ENCODE measurements around the gene PRICKLE1.

The PRICKLE1 gene

GRCh38 chr12:42504049-42504448 lies 85.5 kb downstream of the PRICKLE1 start:
- Mint-ChIP-seq H3K4me1 (ENCODE audit: low read depth) (no peaks in the 10 kb centered on the region), H3K9me3 (ENCODE audit: low read depth) (no peaks in the 10 kb centered on the region), H3K27ac (no peak overlapping the region), H3K4me3 (no peak overlapping the region), H3K36me3 (no peaks in the 10 kb centered on the region), H3K27me3 (peaks cover 3% of the 10 kb centered on the region)

GRCh38 chr12:42502682-42503081 lies 86.9 kb downstream of the PRICKLE1 start:
- H3K27me3 Mint-ChIP-seq, result peaks cover 2% of the 10 kb centered on the region
- no peaks in the 10 kb centered on the region for H3K9me3 Mint-ChIP-seq (ENCODE audit: low read depth)
- no peak overlapping the region for H3K27ac Mint-ChIP-seq
- H3K4me3 Mint-ChIP-seq, result no peak overlapping the region
- no peaks in the 10 kb centered on the region for H3K36me3 Mint-ChIP-seq
- H3K4me1 Mint-ChIP-seq (ENCODE audit: low read depth), result no peaks in the 10 kb centered on the region

GRCh38 chr12:42498549-42499247 lies 90.8 kb downstream of the PRICKLE1 start:
- H3K4me3 Mint-ChIP-seq, result no peak overlapping the region
- no peaks in the 10 kb centered on the region for H3K9me3 Mint-ChIP-seq (ENCODE audit: low read depth)
- no peaks in the 10 kb centered on the region for H3K36me3 Mint-ChIP-seq
- H3K4me1 Mint-ChIP-seq (ENCODE audit: low read depth), result no peaks in the 10 kb centered on the region
- H3K27me3 Mint-ChIP-seq, result no peaks in the 10 kb centered on the region
- H3K27ac Mint-ChIP-seq, result no peak overlapping the region

GRCh38 chr12:42496886-42497285 lies 92.7 kb downstream of the PRICKLE1 start:
- Mint-ChIP-seq H3K27ac (no peak overlapping the region), H3K4me3 (no peak overlapping the region), H3K27me3 (no peaks in the 10 kb centered on the region), H3K4me1 (ENCODE audit: low read depth) (no peaks in the 10 kb centered on the region), H3K9me3 (ENCODE audit: low read depth) (no peaks in the 10 kb centered on the region), H3K36me3 (no peaks in the 10 kb centered on the region)

- Mint-ChIP-seq H3K27ac (no peak overlapping the region), H3K9me3 (ENCODE audit: low read depth) (no peaks in the 10 kb centered on the region), H3K36me3 (no peaks in the 10 kb centered on the region), H3K27me3 (peaks cover 2% of the 10 kb centered on the region), H3K4me1 (ENCODE audit: low read depth) (no peaks in the 10 kb centered on the region), H3K4me3 (no peak overlapping the region)
Observed at GRCh38 chr12:42495244-42495643, 94.3 kb downstream of the PRICKLE1 start.

- no peaks in the 10 kb centered on the region for H3K36me3 Mint-ChIP-seq
- peaks cover 14% of the 10 kb centered on the region for H3K27me3 Mint-ChIP-seq
- H3K9me3 Mint-ChIP-seq (ENCODE audit: low read depth), result no peaks in the 10 kb centered on the region
- H3K4me3 Mint-ChIP-seq, result no peak overlapping the region
- no peak overlapping the region for H3K27ac Mint-ChIP-seq
- no peaks in the 10 kb centered on the region for H3K4me1 Mint-ChIP-seq (ENCODE audit: low read depth)
Observed at GRCh38 chr12:42492267-42492666, 97.3 kb downstream of the PRICKLE1 start.

GRCh38 chr12:42490261-42490842 lies 99.2 kb downstream of the PRICKLE1 start:
- no peak overlapping the region for H3K4me3 Mint-ChIP-seq

GRCh38 chr12:42486407-42486806 lies 103.1 kb downstream of the PRICKLE1 start:
- no peaks in the 10 kb centered on the region for H3K9me3 Mint-ChIP-seq (ENCODE audit: low read depth)
- H3K27ac Mint-ChIP-seq, result no peak overlapping the region
- H3K4me1 Mint-ChIP-seq (ENCODE audit: low read depth), result peaks cover 14% of the 10 kb centered on the region
- no peaks in the 10 kb centered on the region for H3K36me3 Mint-ChIP-seq
- peaks cover 46% of the 10 kb centered on the region for H3K27me3 Mint-ChIP-seq
- no peak overlapping the region for H3K4me3 Mint-ChIP-seq

More at GRCh38 chr12:42490261-42490842, 99.2 kb downstream of the PRICKLE1 start:
- no peaks in the 10 kb centered on the region for H3K4me1 Mint-ChIP-seq (ENCODE audit: low read depth)
- no peaks in the 10 kb centered on the region for H3K9me3 Mint-ChIP-seq (ENCODE audit: low read depth)
- H3K27ac Mint-ChIP-seq, result no peak overlapping the region
- no peaks in the 10 kb centered on the region for H3K36me3 Mint-ChIP-seq
- H3K27me3 Mint-ChIP-seq, result peaks cover 26% of the 10 kb centered on the region

- peaks cover 14% of the 10 kb centered on the region for H3K4me1 Mint-ChIP-seq (ENCODE audit: low read depth)
- peaks cover 51% of the 10 kb centered on the region for H3K27me3 Mint-ChIP-seq
- no peak overlapping the region for H3K4me3 Mint-ChIP-seq
- no peaks in the 10 kb centered on the region for H3K9me3 Mint-ChIP-seq (ENCODE audit: low read depth)
- no peak overlapping the region for H3K27ac Mint-ChIP-seq
- no peaks in the 10 kb centered on the region for H3K36me3 Mint-ChIP-seq
Observed at GRCh38 chr12:42485823-42486222, 103.7 kb downstream of the PRICKLE1 start.

- no peaks in the 10 kb centered on the region for H3K9me3 Mint-ChIP-seq (ENCODE audit: low read depth)
- H3K36me3 Mint-ChIP-seq, result no peaks in the 10 kb centered on the region
- H3K27me3 Mint-ChIP-seq, result peaks cover 55% of the 10 kb centered on the region
- H3K4me1 Mint-ChIP-seq (ENCODE audit: low read depth), result peaks cover 14% of the 10 kb centered on the region
- no peak overlapping the region for H3K4me3 Mint-ChIP-seq
- no peak overlapping the region for H3K27ac Mint-ChIP-seq
Observed at GRCh38 chr12:42484996-42485395, 104.5 kb downstream of the PRICKLE1 start.

GRCh38 chr12:42483521-42483790 lies 106.1 kb downstream of the PRICKLE1 start:
- H3K27me3 Mint-ChIP-seq, result peaks cover 59% of the 10 kb centered on the region
- peak overlapping the region; percentile 84 for H3K4me3 Mint-ChIP-seq
- no peaks in the 10 kb centered on the region for H3K9me3 Mint-ChIP-seq (ENCODE audit: low read depth)
- H3K36me3 Mint-ChIP-seq, result no peaks in the 10 kb centered on the region
- H3K4me1 Mint-ChIP-seq (ENCODE audit: low read depth), result peaks cover 14% of the 10 kb centered on the region
- H3K27ac Mint-ChIP-seq, result no peak overlapping the region

GRCh38 chr12:42482748-42483520 lies 106.6 kb downstream of the PRICKLE1 start:
- Mint-ChIP-seq H3K27ac (no peak overlapping the region), H3K36me3 (no peaks in the 10 kb centered on the region), H3K9me3 (ENCODE audit: low read depth) (no peaks in the 10 kb centered on the region), H3K27me3 (peaks cover 60% of the 10 kb centered on the region), H3K4me1 (ENCODE audit: low read depth) (peaks cover 14% of the 10 kb centered on the region), H3K4me3 (peak overlapping the region; percentile 74)

GRCh38 chr12:42482041-42482747 lies 107.4 kb downstream of the PRICKLE1 start:
- Mint-ChIP-seq H3K36me3 (no peaks in the 10 kb centered on the region), H3K9me3 (ENCODE audit: low read depth) (no peaks in the 10 kb centered on the region), H3K27ac (no peak overlapping the region), H3K4me3 (peak overlapping the region; percentile 74), H3K4me1 (ENCODE audit: low read depth) (peaks cover 14% of the 10 kb centered on the region), H3K27me3 (peaks cover 58% of the 10 kb centered on the region)

GRCh38 chr12:42481368-42481767 lies 108.2 kb downstream of the PRICKLE1 start:
- Mint-ChIP-seq H3K4me3 (no peak overlapping the region), H3K36me3 (no peaks in the 10 kb centered on the region), H3K27ac (no peak overlapping the region), H3K9me3 (ENCODE audit: low read depth) (no peaks in the 10 kb centered on the region), H3K27me3 (peaks cover 57% of the 10 kb centered on the region), H3K4me1 (ENCODE audit: low read depth) (peaks cover 14% of the 10 kb centered on the region)

- Mint-ChIP-seq H3K36me3 (no peaks in the 10 kb centered on the region), H3K27ac (no peak overlapping the region), H3K4me1 (ENCODE audit: low read depth) (peaks cover 7% of the 10 kb centered on the region), H3K9me3 (ENCODE audit: low read depth) (no peaks in the 10 kb centered on the region), H3K27me3 (peaks cover 45% of the 10 kb centered on the region), H3K4me3 (no peak overlapping the region)
Observed at GRCh38 chr12:42477941-42478340, 111.6 kb downstream of the PRICKLE1 start.

Measured in activated naive CD8-positive, alpha-beta T cell (primary cell).